ENCODE measurements around the gene APBB1IP.

DNA sequence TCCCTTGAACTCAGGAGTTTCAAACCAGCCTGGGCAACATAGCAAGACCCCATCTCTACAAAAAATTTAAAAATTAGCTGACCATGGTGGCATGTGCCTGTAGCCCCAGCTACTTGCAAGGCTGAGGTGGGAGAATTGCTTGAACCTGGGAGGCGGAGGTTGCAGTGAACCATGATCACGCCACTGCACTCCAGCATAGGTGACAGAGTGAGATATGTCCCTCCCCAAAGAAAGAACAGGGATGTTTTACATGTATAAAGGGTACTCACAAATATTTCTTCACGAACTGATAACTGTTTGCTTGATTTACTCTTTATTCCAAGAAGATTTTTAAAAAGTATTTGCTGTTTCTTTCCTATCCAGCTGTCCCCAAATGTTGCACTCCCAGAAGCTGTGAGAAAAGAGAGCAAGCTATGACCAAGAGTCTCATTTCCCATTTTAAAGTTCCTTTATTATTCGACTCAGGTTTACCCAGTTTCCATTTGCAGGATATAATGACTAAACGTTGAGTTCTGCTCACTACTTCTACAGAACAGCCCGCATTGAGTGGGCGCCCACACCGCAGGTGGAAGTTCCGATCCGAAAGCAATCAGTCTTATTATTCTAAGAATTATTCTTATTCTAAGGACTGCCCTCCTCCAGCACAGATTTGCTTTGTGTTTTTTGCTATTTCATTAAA lies 90.7 kb downstream of the APBB1IP start:
- no peak for TF ChIP-seq EZH2 (IDR thresholded peaks at IDR 0.05; ENCODE audit: borderline replicate concordance, low read depth, low read length)
- TF ChIP-seq NFE2L1 (tag; IDR thresholded peaks at IDR 0.05; ENCODE audit: borderline replicate concordance, low read depth): no peak
- TF ChIP-seq CBX1 (IDR thresholded peaks at IDR 0.05; ENCODE audit: low read depth): no peak
- TF ChIP-seq, protein P1, sequence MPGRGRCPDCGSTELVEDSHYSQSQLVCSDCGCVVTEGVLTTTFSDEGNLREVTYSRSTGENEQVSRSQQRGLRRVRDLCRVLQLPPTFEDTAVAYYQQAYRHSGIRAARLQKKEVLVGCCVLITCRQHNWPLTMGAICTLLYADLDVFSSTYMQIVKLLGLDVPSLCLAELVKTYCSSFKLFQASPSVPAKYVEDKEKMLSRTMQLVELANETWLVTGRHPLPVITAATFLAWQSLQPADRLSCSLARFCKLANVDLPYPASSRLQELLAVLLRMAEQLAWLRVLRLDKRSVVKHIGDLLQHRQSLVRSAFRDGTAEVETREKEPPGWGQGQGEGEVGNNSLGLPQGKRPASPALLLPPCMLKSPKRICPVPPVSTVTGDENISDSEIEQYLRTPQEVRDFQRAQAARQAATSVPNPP (IDR thresholded peaks at IDR 0.05; ENCODE audit: borderline replicate concordance, insufficient read depth, insufficient read length): no peak
- no peak for TF ChIP-seq CBFB (CRISPR knock-in tag; IDR thresholded peaks at IDR 0.05)
- TF ChIP-seq JUN (IDR thresholded peaks at IDR 0.05; ENCODE audit: borderline replicate concordance, low read depth, low read length): no peak
- TF ChIP-seq JUN (CRISPR knock-in tag; IDR thresholded peaks at IDR 0.05; ENCODE audit: borderline replicate concordance): no peak
- TF ChIP-seq ESRRA (IDR thresholded peaks at IDR 0.05; ENCODE audit: borderline replicate concordance, low read depth): no peak
- TF ChIP-seq CHCHD3 (CRISPR knock-in tag; IDR thresholded peaks at IDR 0.05): no peak
- TF ChIP-seq, protein P2, sequence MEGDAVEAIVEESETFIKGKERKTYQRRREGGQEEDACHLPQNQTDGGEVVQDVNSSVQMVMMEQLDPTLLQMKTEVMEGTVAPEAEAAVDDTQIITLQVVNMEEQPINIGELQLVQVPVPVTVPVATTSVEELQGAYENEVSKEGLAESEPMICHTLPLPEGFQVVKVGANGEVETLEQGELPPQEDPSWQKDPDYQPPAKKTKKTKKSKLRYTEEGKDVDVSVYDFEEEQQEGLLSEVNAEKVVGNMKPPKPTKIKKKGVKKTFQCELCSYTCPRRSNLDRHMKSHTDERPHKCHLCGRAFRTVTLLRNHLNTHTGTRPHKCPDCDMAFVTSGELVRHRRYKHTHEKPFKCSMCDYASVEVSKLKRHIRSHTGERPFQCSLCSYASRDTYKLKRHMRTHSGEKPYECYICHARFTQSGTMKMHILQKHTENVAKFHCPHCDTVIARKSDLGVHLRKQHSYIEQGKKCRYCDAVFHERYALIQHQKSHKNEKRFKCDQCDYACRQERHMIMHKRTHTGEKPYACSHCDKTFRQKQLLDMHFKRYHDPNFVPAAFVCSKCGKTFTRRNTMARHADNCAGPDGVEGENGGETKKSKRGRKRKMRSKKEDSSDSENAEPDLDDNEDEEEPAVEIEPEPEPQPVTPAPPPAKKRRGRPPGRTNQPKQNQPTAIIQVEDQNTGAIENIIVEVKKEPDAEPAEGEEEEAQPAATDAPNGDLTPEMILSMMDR (IDR thresholded peaks at IDR 0.05 in 2 of 3, conservative IDR thresholded peaks at IDR 0.05 in 1 of 3; ENCODE audit: insufficient read depth in 2 of 3, low read depth in 1 of 3, low read length in 3 of 3): no peak
- no peak for TF ChIP-seq ZNF639 (CRISPR knock-in tag; conservative IDR thresholded peaks at IDR 0.05 in 1 of 2, IDR thresholded peaks at IDR 0.05 in 1 of 2)
- TF ChIP-seq POLR2A (conservative IDR thresholded peaks at IDR 0.05): no peak

Data from K562 (cell line).